ENCODE measurements around the gene PLA1A.

- no peak for TF ChIP-seq EP300 (IDR thresholded peaks at IDR 0.05)
- no peak for TF ChIP-seq CTCF (IDR thresholded peaks at IDR 0.05)
- TF ChIP-seq POLR2AphosphoS5 (IDR thresholded peaks at IDR 0.05): no peak
Measured at GRCh38 chr3:119652306-119653033, 54.8 kb downstream of the PLA1A start.
